Measurements from ENCODE around the gene CDCA8.
"Not testable (repeated sequence)": the region's sequence is repeated elsewhere in the genome, so short reads cannot be mapped to it uniquely, and the experiment has no call there.

The CDCA8 gene

GRCh38 chr1:37676281-37677142 lies 15.8 kb upstream of the CDCA8 start:
- DNase-seq = no peak

GRCh38 chr1:37677143-37677439 lies 15.2 kb upstream of the CDCA8 start:
- DNase-seq = no peak

GRCh38 chr1:37677808-37678207 lies 14.5 kb upstream of the CDCA8 start:
- no peak for DNase-seq

DNA sequence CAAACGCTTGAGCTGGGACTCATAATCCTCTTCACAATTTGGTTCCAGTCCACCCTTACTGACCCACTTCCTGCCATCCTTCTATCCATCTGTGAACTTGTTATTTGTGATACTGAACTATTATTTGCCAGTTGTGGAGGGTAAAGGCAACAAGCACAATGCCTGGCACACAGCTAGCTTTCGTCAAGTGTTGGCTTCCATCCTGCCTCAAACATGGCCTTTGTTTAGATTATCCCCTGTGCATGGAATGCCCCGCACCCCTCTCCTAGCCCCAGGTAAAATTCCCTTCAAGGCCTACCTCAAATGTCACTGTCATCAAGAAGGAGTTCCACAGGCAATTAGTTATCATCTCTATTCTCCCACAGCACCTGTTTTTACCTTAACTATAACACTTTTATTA lies 11.4 kb upstream of the CDCA8 start:
- no peak for DNase-seq

GRCh38 chr1:37682334-37682987 lies 9.9 kb upstream of the CDCA8 start:
- peak; percentile 6 for DNase-seq

GRCh38 chr1:37684182-37684581 lies 8.1 kb upstream of the CDCA8 start:
- not testable (repeated sequence) for DNase-seq

DNA sequence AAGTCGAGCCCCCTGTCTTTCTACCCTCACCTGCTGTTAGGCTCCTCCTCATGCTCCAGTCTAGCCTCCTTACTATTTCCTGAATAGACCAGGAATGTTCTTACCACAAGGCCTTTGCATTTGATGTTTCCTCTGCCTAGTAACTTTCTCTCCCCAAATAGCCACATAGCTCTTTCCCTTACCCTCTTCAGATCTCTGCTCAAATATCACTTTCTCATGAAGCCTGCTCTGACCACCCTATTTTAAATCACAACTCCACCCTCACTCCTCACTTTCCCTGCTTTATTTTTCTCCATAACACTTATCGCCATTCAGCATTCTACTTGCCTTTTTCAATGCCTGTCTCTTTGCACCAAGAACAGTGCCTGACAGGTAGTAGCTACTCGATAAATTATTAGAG lies 6.6 kb upstream of the CDCA8 start:
- no peak for DNase-seq

- not testable (repeated sequence) for DNase-seq
These were observed 4.6 kb upstream of the CDCA8 start for GRCh38 chr1:37687764-37688163.

GRCh38 chr1:37688926-37689325 lies 3.4 kb upstream of the CDCA8 start:
- DNase-seq = no peak

- DNase-seq = no peak
These were observed 729 bp upstream of the CDCA8 start for GRCh38 chr1:37691497-37692077.

GRCh38 chr1:37692834-37693175 lies 489 bp downstream of the CDCA8 start:
- no peak for DNase-seq

DNA sequence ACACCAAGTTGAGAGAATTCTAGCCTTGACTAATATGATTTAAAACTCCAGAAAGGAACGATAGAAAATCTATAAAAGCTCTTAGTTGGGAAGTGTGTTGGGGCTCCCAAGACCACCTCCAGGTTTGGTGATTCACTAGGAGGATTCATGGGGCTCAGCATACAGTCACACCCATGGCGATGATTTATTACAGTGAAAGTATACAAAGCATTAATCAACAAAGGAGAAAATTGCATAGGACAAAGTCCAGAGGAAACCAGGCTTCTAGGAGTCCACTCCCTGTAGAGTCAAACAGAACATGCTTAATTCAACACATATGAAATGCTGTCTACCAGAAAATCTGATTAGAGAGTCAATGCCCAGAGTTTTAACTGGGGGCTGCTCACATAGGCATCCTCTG lies 4.8 kb downstream of the CDCA8 start:
- no peak for DNase-seq

DNA sequence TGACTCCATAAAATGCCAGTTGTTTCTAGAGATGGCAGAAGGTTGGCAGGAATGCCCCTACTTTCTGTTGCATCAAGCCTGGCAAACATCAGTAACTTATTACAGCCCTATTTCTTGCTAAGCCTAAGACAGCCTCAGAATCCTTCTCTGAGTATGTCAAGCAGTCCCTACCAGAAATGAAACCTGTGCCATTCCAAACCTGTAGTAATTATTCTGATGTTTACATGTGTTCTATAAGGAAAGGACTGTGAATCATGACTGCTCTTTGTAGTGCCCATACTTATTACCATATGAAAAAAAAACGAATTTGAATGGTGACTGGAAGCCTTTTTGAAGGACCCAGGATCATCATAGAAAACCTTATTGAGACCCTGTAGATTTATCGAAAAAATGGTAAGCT lies 5.4 kb downstream of the CDCA8 start:
- DNase-seq = no peak

GRCh38 chr1:37699147-37699546 lies 6.8 kb downstream of the CDCA8 start:
- DNase-seq = no peak

- no peak for DNase-seq
These were observed 8.7 kb downstream of the CDCA8 start for GRCh38 chr1:37701051-37701450.

DNA sequence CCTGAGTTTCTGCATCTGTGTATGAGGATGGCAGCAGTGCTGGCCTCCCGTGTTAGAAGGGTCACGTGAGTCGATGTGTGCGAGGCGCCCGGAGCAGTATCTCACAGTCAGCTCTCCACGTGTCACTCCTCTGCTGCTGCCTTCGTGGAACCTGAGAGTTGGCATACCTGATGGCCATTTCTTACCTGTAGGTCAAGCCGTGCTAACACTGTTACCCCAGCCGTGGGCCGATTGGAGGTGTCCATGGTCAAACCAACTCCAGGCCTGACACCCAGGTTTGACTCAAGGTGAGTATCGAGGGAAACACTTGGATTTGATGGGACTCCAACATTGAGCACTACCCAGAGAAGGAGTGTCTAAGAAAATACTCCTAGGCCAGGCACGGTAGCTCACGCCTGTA lies 10.7 kb downstream of the CDCA8 start:
- DNase-seq = no peak

GRCh38 chr1:37704966-37705365 lies 12.7 kb downstream of the CDCA8 start:
- no peak for DNase-seq

- no peak for DNase-seq
These were observed 13.1 kb downstream of the CDCA8 start for GRCh38 chr1:37705399-37705798.

GRCh38 chr1:37708471-37708870 lies 16.2 kb downstream of the CDCA8 start:
- no peak for DNase-seq

GRCh38 chr1:37714226-37714625 lies 21.9 kb downstream of the CDCA8 start:
- DNase-seq = no peak

- DNase-seq = no peak
These were observed 22.4 kb downstream of the CDCA8 start for GRCh38 chr1:37714689-37715088.

DNA sequence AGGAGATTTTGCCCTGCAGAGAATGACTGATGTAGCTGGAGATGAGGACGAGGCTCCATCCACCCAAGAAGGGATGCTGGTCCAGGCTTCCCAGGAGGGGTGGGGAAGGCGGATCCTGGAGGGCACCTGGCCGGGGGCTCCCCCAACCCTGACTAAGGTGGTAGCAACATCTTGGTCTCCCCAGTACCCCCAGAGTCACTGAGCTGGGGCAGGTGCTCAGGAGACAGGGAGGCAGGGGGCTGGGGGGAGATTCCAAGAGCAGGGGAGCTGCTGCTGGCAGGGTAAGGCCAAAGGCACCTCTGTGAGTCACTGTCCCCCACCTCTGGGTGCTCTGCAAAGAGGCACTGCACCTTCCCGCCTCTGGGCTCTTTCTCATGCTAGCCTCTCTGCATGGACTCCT lies 24.0 kb downstream of the CDCA8 start:
- no peak for DNase-seq

GRCh38 chr1:37717631-37718030 lies 25.3 kb downstream of the CDCA8 start:
- no peak for DNase-seq

- DNase-seq = no peak
These were observed 26.0 kb downstream of the CDCA8 start for GRCh38 chr1:37718181-37718900.

Measured in NCI-H187 treated with DMSO at 0.1 percent for 48 hours (cell line).